GM21529 (cell line): ENCODE measurements around the gene UPF3A.
"Not testable (repeated sequence)": the region's sequence is repeated elsewhere in the genome, so short reads cannot be mapped to it uniquely, and the experiment has no call there.

Experiments
- ATAC-seq: cut with Tn5 transposase; IDR thresholded peaks from one replicate; pipeline ENCODE4 v1.9.1; 2021; ENCODE audit not compliant: unreplicated experiment

The UPF3A gene

DNA sequence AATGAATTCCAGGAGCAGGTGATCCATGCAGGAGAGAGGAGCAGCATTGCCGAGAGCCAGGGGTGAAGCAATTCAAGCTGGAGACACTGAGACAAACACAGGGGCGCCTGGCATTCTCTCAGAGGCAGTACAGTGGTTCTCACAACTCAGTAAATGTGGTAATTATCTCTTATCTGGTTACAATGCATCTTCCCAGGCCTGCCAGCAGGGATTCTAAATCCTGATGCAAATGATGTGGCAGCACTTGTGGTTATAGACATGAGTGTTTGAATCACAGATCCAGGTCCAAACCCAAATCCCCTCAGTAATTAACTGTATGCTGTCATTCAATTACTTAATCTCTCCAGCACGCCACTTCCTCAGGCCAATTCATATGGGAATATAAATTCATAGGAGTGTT is 52.5 kb downstream of the UPF3A start:
- not testable (repeated sequence) for ATAC-seq

DNA sequence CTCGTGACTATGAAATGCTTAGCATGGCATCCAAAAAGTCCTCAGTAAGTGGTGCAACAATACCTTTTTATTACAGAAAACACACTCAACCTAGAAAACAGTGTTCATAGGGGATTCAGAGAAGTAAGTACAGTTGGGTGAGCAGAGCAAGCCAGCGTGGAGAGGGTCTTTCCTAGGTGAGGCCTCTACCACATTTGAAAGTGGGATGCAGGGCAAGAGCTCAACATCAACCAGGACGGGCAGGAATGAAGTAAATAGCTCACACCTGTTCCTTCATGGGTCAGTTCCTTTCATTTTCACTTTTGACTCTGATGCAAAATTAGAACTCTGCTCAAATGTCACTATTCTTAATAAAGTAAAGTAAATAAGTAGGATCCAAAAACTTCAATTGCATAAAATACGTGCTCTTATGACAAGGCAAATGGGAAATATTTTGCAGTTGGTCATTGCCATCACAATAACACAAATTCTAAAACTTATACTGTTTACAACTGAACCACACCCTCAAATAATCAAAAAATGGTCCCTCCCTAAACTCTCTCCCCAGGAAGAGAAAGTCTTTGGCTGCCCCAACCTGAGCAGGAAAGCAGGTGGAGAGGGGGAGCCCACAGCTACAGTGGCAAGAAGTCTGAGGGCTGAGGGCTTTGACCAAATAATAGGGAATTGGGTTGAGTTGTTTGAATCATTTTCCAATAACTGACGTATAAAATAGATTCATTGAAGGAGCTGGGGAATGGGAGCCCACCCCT is 53.1 kb downstream of the UPF3A start:
- ATAC-seq, result no peak

DNA sequence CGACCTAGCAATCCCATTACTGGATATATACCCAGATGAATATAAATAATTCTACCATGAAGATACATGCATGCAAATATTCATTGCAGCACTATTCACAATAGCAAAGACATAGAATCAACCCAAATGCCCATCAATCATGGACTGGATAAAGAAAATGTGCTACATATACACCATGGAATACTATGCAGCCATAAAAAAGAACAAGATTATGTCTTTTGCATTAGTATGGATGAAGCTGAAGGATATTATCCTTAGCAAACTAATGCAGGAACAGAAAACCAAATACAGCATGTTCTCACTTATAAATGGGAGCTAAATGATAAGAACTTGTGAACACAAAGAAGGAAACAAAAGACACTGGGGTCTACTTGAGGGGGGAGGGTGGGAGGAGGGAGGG is 55.1 kb downstream of the UPF3A start:
- not testable (repeated sequence) for ATAC-seq

DNA sequence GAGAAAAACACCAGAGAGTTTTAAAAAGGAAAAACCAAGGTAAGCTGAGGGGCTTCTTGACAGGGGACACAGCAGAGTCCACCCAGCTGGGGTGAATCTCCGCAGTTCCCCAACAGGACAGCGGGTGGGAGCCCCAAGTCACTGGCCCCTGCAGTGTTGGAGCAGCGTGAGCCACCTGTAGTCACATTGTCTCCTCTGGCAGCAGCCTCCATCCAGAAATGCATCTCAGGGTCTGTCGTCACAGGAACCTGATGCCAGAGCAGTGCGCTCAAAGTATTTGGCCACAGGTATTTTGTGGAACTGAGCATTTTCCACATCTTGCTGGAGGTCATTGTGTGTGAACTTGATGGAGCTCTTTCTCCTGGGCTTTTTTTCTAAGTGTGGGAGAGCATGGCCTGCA is 57.6 kb downstream of the UPF3A start:
- ATAC-seq, result no peak

DNA sequence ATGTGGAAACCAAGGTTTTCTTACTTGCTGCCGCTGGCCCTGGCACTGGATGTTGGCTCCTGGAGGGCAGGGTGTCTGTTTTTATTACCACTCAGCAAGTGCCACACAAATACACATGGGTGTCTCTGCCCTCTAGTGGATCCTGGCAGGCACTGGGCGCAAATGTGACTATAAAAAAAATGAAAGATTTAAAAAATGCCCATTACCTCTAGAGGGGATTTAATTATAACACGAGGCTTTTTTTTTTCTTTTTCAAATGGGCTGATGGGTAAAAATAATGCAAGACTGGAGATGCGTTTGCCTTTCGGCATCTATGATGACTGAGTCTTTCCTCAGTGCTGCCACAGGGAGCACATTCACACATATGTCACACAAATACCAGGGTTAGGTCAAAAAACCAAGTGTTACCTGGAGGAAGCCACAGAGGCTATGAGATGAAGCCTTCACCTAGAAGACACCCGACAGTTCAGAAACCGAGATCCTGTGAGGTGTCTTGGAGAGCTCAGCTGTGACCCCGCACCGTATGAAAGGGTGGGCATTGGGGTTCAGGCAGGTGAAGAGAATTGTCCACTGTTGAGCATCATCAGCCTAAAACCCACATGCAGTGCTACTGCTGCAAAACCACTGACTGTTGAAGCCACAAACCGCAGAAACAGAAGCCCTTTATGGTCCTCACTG is 58.6 kb downstream of the UPF3A start:
- no peak for ATAC-seq

DNA sequence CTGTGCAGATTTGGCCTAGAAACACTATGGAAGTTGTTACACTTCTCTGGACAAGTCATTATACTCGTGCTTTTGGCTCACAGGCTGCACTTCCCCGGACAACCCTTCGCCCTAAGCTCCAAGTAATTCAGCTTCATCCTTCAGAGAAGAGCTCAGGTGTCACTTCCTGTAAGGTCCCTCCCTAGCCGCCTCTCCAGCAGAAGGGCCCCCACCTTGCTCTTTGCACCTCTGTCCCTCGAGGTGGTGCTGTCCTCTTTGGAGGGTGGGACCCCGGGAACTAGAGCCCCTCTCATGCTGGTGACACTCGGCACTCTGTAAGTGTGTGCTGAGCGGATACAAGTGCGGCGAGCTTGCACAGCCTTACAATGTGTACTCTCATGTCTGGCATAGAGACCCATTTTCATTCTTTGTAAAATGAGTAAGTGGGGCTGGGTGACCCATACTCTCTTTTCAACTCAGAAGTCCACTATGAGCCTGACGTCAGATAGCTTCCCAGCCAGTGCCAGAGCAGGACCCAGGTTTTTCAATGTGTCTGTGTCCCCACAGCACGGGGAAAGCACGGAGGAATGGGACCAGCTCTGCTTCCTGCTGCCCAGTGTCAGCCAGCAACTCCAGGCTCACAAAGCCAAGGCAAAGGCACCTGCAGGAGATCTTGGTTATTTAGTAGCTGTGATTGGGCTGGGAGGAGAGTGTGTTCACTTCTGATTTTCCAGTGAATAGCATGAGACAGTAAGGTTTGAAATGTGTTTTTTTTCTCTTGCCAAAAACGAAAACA is 59.8 kb downstream of the UPF3A start:
- no peak for ATAC-seq

DNA sequence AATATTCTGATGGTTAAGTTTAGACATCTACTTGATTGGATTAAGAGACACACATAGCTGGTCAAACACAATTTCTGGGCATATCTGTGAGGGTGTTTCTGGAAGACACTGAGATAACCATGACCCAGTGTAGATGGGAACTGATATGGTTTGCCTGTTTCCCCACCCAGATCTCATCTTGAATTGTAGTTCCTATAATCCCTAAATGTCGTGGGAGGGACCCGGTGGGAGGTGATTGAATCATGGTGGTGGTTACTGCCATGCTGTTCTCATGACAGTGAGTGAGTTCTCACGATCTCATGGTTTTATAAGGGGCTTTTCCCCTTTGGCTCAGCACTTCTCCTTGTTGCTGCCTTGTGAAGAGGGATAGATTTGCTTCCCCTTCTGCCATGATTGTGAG is 65.9 kb downstream of the UPF3A start:
- ATAC-seq, result not testable (repeated sequence)

DNA sequence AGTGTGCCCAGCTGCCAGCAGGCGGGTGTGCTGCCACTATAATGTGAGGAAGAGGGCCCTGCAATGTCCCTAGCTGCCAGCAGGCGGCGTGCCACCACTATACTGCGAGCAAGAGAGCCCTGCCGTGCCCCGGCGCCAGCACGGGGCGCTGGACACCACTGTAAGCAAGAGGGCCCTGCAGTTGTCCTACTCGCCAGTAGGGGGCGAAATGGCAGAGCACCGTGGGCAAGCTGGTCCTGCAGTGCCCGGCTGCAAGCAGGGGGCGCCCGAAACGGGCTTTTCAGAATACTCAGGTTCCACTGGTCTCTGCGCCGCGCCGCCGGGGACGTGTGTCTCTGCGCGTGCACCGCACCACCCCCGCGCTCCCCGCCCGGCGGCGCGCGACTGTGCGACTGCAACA is 71.4 kb downstream of the UPF3A start:
- not testable (repeated sequence) for ATAC-seq

DNA sequence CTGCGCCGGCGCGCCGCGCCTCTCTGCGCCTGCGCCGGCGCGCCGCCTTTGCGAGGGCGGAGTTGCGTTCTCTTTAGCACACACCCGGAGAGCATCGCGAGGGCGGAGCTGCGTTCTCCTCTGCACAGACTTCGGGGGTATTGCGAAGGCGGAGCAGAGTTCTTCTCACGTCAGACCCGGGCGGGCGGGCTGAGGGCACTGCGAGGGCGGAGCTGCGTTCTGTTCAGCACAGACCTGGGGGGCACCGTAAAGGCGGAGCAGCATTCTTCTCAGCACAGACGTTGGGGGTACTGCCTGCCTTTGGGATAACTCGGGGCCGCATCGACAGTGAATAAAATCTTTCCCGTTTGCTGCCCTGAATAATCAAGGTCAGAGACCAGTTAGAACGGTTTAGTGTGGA is 72.0 kb downstream of the UPF3A start:
- ATAC-seq, result not testable (repeated sequence)
